Esophagus squamous epithelium (tissue), 5 donors: ENCODE measurements around the gene IGSF9B. TPM values are rescaled to one million over a fixed set of nuclear protein-coding genes. Genes with fewer than 3 reads are reported as not detected.
A peak's percentile ranks its signal among the peaks of the same experiment; 100 is the strongest.

Source experiments
- DNase-seq: peaks from one replicate; lab custom pipeline; 2025; lab: John Stamatoyannopoulos, UW
- H3K27ac ChIP-seq, 4 donors: fragments of 200-600 bp; sonication (generic); one replicate each; pipeline ENCODE4 v1.5.1; 2016 to 2019; ENCODE audit warnings: mild to moderate bottlenecking in 1 of 4
- H3K27me3 ChIP-seq, 4 donors: fragments of 200-600 bp; sonication (generic); 1 replicate in 3 of 4; 2 replicates in 1 of 4; pipeline versions ENCODE4 v1.5.1 to v1.6.0; 2017 to 2021; ENCODE audit warnings: antibody characterized with exemption in 1 of 4
- H3K36me3 ChIP-seq, 3 donors: fragments of 200-600 bp; sonication (generic); one replicate each; pipeline ENCODE4 v1.5.1; 2016 to 2019
- H3K4me1 ChIP-seq, 3 donors: fragments of 200-600 bp; sonication (generic); one replicate each; pipeline ENCODE4 v1.5.1; 2017 to 2019
- H3K4me3 ChIP-seq, 4 donors: fragments of 200-600 bp; sonication (generic); 1 replicate in 3 of 4; 2 replicates in 1 of 4; pipeline ENCODE4 v1.5.1; 2016 to 2019; ENCODE audit warnings: mild to moderate bottlenecking in 2 of 4, moderate library complexity in 1 of 4
- H3K9me3 ChIP-seq, 3 donors: fragments of 200-600 bp; sonication (generic); one replicate each; pipeline ENCODE4 v1.5.1; 2016 to 2019
- CTCF ChIP-seq, 6 experiments: fragments of 450-650 bp in 4 of 6; fragments of 200-600 bp in 2 of 6; sonication (generic) in 2 of 6; IDR thresholded peaks; one replicate each; pipeline ENCODE4 v1.5.1; 2016 to 2019; ENCODE audit warnings: antibody characterized with exemption in 6 of 6, mild to moderate bottlenecking in 4 of 6, moderate library complexity in 4 of 6
- POLR2A ChIP-seq, 4 donors: fragments of 450-650 bp; IDR thresholded peaks; one replicate each; pipeline ENCODE4 v1.6.1; 2017; ENCODE audit warnings: antibody characterized with exemption in 4 of 4, mild to moderate bottlenecking in 4 of 4, moderate library complexity in 3 of 4
- WGBS, 2 donors: methylation state at CpG; one replicate each; pipeline ENCODE4 v1.1.5; 2018; 5-methylcytosine and 5-hydroxymethylcytosine counted together
- intact Hi-C: fragments of 100-400 bp; cut with DNase I; formaldehyde crosslinking; loops from one replicate; pipeline ENCODE4 v1.15.0; 2022
- total RNA-seq, 4 donors: library from RNA; depleted of rRNA; stranded (reverse); fragments of >200 nt; gene quantifications; one replicate each; pipeline ENCODE4 v1.1.0, GENCODE V29; 2016
- donor health status: DM: yes; HTN: yes; CAD: no.

IGSF9B gene
- total RNA-seq, 4 donors from 2014 or later, result 1.1 to 4.8 (median 1.8) TPM

- Histone ChIP-seq H3K9me3 (no peaks in the 10 kb centered on the region), H3K27me3 (peaks cover 0 to 99% (median 4%) of the 10 kb centered on the region in 4 donors), H3K4me3 (peak overlapping the region in 3 of 4 donors; percentile 30 to 58 (median 33)), H3K4me1 (peaks cover 26 to 97% (median 40%) of the 10 kb centered on the region in 3 donors), H3K36me3 (no peaks in the 10 kb centered on the region), H3K27ac (peak overlapping the region; percentile 13 to 79 (median 75))
- WGBS, 2 donors, result 30 to 33% methylated on average over 2 to 17 of the region's 32 CpGs
- intact Hi-C loops, result no loop called here
- TF ChIP-seq POLR2A (IDR thresholded peaks at IDR 0.05) (no peak), CTCF (IDR thresholded peaks at IDR 0.05) (no peak)
- DNase-seq, result no peak
Observed at GRCh38 chr11:133951327-133952198, 5.2 kb downstream of the IGSF9B start.

GRCh38 chr11:133950874-133951326 lies 5.9 kb downstream of the IGSF9B start:
- H3K4me1 ChIP-seq, result peaks cover 26 to 97% (median 47%) of the 10 kb centered on the region in 3 donors
- no peaks in the 10 kb centered on the region for H3K36me3 ChIP-seq
- H3K27ac ChIP-seq, result peak overlapping the region; percentile 13 to 79 (median 75)
- TF ChIP-seq CTCF (IDR thresholded peaks at IDR 0.05) (no peak), POLR2A (IDR thresholded peaks at IDR 0.05) (no peak)
- DNase-seq, result no peak
- WGBS, 2 donors, result no CpG with 5 or more reads among the region's 17 CpGs
- H3K4me3 ChIP-seq, result peak overlapping the region in 3 of 4 donors; percentile 30 to 58 (median 33)
- intact Hi-C loops, result no loop called here
- peaks cover 0 to 98% (median 4%) of the 10 kb centered on the region in 4 donors for H3K27me3 ChIP-seq
- H3K9me3 ChIP-seq, result no peaks in the 10 kb centered on the region

- Histone ChIP-seq H3K4me3 (peak overlapping the region in 3 of 4 donors; percentile 30 to 58 (median 33)), H3K36me3 (no peaks in the 10 kb centered on the region), H3K27ac (peak overlapping the region in 3 of 4 donors; percentile 73 to 79 (median 77)), H3K4me1 (peaks cover 27 to 97% (median 49%) of the 10 kb centered on the region in 3 donors), H3K9me3 (no peaks in the 10 kb centered on the region), H3K27me3 (peaks cover 0 to 93% (median 4%) of the 10 kb centered on the region in 4 donors)
- intact Hi-C loops, result no loop called here
- WGBS, 2 donors, result 80 to 89% methylated on average over 5 to 7 of the region's 12 CpGs
- no peak for DNase-seq
- TF ChIP-seq CTCF (IDR thresholded peaks at IDR 0.05) (no peak), POLR2A (IDR thresholded peaks at IDR 0.05) (no peak)
Observed at GRCh38 chr11:133950421-133950820, 6.3 kb downstream of the IGSF9B start.

- TF ChIP-seq CTCF (IDR thresholded peaks at IDR 0.05), result no peak
- no peak for TF ChIP-seq POLR2A (IDR thresholded peaks at IDR 0.05)
- H3K27ac ChIP-seq, result no peak overlapping the region
- intact Hi-C loops, result no loop called here
- H3K36me3 ChIP-seq, result no peaks in the 10 kb centered on the region
- no peaks in the 10 kb centered on the region for H3K9me3 ChIP-seq
- 78 to 89% methylated on average over 3 to 6 of the region's 6 CpGs for WGBS, 2 donors
- peaks cover 26 to 93% (median 50%) of the 10 kb centered on the region in 3 donors for H3K4me1 ChIP-seq
- H3K4me3 ChIP-seq, result no peak overlapping the region
- DNase-seq, result no peak
- peaks cover 0 to 80% (median 1%) of the 10 kb centered on the region in 4 donors for H3K27me3 ChIP-seq
Observed at GRCh38 chr11:133949129-133949528, 7.6 kb downstream of the IGSF9B start.

GRCh38 chr11:133948711-133949110 lies 8.1 kb downstream of the IGSF9B start:
- Histone ChIP-seq H3K27me3 (peaks cover 0 to 76% (median 1%) of the 10 kb centered on the region in 4 donors), H3K27ac (no peak overlapping the region), H3K9me3 (no peaks in the 10 kb centered on the region), H3K4me1 (peaks cover 26 to 89% (median 50%) of the 10 kb centered on the region in 3 donors), H3K36me3 (no peaks in the 10 kb centered on the region), H3K4me3 (no peak overlapping the region)
- WGBS, 2 donors, result 87 to 92% methylated on average over 2 to 3 of the region's 9 CpGs
- no peak for DNase-seq
- intact Hi-C loops, result no loop called here
- TF ChIP-seq POLR2A (IDR thresholded peaks at IDR 0.05) (no peak), CTCF (IDR thresholded peaks at IDR 0.05) (no peak)
